Ectodermal cell (in vitro differentiated cells): ENCODE data around the gene GNAQ.

Experiments used
- H3K27ac ChIP-seq: 2 replicates; pipeline ENCODE4 v1.7.0; 2013; ENCODE audit warnings: mild to moderate bottlenecking, low read depth, low read length; ENCODE audit not compliant: insufficient read depth, poor library complexity, severe bottlenecking
- H3K27me3 ChIP-seq: 2 replicates; pipeline ENCODE4 v1.7.0; 2013; ENCODE audit warnings: mild to moderate bottlenecking, low read length; ENCODE audit not compliant: insufficient read depth, control insufficient read depth, poor library complexity, severe bottlenecking
- H3K36me3 ChIP-seq: one replicate; pipeline ENCODE4 v1.7.0; 2013; ENCODE audit warnings: low read length; ENCODE audit not compliant: control insufficient read depth, insufficient read depth
- H3K4me1 ChIP-seq: one replicate; pipeline ENCODE4 v1.7.0; 2013; ENCODE audit warnings: low read length; ENCODE audit not compliant: control insufficient read depth, insufficient read depth
- H3K4me3 ChIP-seq: 2 replicates; pipeline ENCODE4 v1.7.0; 2013; ENCODE audit warnings: low read depth, low read length, control low read depth; ENCODE audit not compliant: insufficient read depth
- H3K9me3 ChIP-seq: 2 replicates; pipeline ENCODE4 v1.7.0; 2013; ENCODE audit warnings: mild to moderate bottlenecking, low read length, moderate library complexity; ENCODE audit not compliant: control insufficient read depth
- WGBS, 2 experiments: methylation state at CpG; one replicate each; pipeline ENCODE4 v1.1.7; 2013; ENCODE audit warnings: missing lambda C conversion rate in 2 of 2; 5-methylcytosine and 5-hydroxymethylcytosine counted together

GNAQ gene

DNA sequence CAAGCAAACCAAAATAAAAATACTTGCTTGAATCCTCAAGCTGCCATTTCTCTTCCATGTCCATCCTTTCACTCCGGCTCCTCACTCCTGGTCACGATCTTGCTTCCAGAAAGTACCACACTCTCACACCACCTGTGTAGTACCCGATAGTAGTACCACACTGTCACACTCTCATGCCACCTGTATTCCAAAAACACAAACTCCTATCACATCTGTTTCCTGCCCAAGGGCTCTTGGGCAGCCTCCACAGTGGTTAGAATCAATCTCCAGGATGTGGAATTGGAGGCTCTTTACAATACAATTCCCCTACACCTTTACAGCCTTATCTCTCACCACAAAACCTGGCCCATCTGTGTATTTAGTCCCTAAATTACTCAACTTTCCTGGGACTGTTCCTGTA, 130.6 kb downstream of the GNAQ start:
- 92 to 97% methylated on average over 3 of the region's 3 CpGs for WGBS, 2 experiments
- Histone ChIP-seq H3K27me3 (no peaks in the 10 kb centered on the region), H3K27ac (no peak overlapping the region), H3K36me3 (no peaks in the 10 kb centered on the region), H3K4me1 (no peaks in the 10 kb centered on the region), H3K4me3 (no peak overlapping the region), H3K9me3 (no peaks in the 10 kb centered on the region)

- H3K4me3 ChIP-seq: no peak overlapping the region
- no peak overlapping the region for H3K27ac ChIP-seq
- 94 to 98% methylated on average over 5 to 6 of the region's 6 CpGs for WGBS, 2 experiments
- no peaks in the 10 kb centered on the region for H3K36me3 ChIP-seq
- no peaks in the 10 kb centered on the region for H3K4me1 ChIP-seq
- no peaks in the 10 kb centered on the region for H3K9me3 ChIP-seq
- no peaks in the 10 kb centered on the region for H3K27me3 ChIP-seq
Observed at GRCh38 chr9:77899679-77900354, 131.8 kb downstream of the GNAQ start.

DNA sequence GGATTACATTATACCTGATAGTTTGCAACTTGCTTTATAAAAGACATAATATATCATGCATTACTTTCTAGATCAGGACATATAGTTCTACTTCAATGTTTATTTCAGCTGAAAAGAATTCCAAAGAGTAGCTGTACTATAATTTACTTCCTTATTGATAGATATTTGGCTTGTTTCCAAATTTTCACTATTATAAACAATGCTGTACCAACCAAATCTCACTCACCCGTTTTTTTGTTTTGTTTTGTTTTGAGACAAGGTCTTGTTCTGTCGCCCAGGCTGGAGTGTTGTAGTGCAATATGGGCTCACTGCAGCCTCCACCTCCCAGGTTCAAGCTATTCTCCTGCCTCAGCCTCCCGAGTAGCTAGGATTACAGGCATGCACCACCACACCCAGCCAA, 132.7 kb downstream of the GNAQ start:
- WGBS, 2 experiments: 89 to 93% methylated on average over 2 to 3 of the region's 3 CpGs
- Histone ChIP-seq H3K36me3 (no peaks in the 10 kb centered on the region), H3K4me1 (no peaks in the 10 kb centered on the region), H3K4me3 (no peak overlapping the region), H3K27ac (no peak overlapping the region), H3K9me3 (no peaks in the 10 kb centered on the region), H3K27me3 (no peaks in the 10 kb centered on the region)

GRCh38 chr9:77896938-77897667, 134.5 kb downstream of the GNAQ start:
- Histone ChIP-seq H3K36me3 (no peaks in the 10 kb centered on the region), H3K9me3 (no peaks in the 10 kb centered on the region), H3K27ac (no peak overlapping the region), H3K4me3 (no peak overlapping the region), H3K27me3 (no peaks in the 10 kb centered on the region), H3K4me1 (no peaks in the 10 kb centered on the region)
- 91 to 94% methylated on average over 8 of the region's 8 CpGs for WGBS, 2 experiments

DNA sequence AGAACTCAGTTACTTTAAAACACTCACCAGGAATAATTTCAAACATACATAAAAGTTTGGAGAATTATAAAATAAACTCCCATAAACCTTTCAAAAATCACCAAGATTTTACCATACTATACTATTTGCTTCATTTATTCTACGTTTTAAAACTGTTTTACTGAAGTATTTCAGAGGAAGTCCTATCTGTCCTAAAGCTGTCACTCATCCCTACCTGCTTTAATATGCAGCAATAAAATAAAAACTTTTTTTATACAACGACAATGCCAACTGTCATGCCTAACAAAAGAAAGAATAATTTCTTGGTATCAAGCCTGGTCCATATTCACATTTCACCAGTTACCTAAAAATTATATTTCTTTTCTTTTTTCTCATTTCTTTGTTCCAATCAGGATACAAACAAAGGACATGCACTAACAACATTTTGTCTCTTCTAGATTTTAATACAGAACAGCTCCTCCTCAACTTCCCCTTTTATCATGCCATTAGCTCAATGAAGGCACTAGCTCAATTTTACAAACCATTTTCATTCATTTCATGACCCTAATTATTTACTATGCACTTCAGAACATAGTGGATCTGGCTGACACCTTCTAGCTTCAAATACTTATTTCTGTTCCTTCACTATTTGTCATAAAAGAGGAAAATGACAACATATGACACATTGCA, 135.2 kb downstream of the GNAQ start:
- no peaks in the 10 kb centered on the region for H3K4me1 ChIP-seq
- no peaks in the 10 kb centered on the region for H3K9me3 ChIP-seq
- WGBS, 2 experiments: 93 to 96% methylated on average over 2 of the region's 2 CpGs

GRCh38 chr9:77893706-77894105, 137.9 kb downstream of the GNAQ start:
- H3K27me3 ChIP-seq: no peaks in the 10 kb centered on the region
- H3K27ac ChIP-seq: no peak overlapping the region
- no peaks in the 10 kb centered on the region for H3K36me3 ChIP-seq
- H3K4me1 ChIP-seq: no peaks in the 10 kb centered on the region
- no peak overlapping the region for H3K4me3 ChIP-seq
- 92 to 96% methylated on average over 3 of the region's 3 CpGs for WGBS, 2 experiments
- no peaks in the 10 kb centered on the region for H3K9me3 ChIP-seq

More for the DNA sequence above, 135.2 kb downstream of the GNAQ start:
- Histone ChIP-seq H3K36me3 (no peaks in the 10 kb centered on the region), H3K27me3 (no peaks in the 10 kb centered on the region), H3K27ac (no peak overlapping the region), H3K4me3 (no peak overlapping the region)

DNA sequence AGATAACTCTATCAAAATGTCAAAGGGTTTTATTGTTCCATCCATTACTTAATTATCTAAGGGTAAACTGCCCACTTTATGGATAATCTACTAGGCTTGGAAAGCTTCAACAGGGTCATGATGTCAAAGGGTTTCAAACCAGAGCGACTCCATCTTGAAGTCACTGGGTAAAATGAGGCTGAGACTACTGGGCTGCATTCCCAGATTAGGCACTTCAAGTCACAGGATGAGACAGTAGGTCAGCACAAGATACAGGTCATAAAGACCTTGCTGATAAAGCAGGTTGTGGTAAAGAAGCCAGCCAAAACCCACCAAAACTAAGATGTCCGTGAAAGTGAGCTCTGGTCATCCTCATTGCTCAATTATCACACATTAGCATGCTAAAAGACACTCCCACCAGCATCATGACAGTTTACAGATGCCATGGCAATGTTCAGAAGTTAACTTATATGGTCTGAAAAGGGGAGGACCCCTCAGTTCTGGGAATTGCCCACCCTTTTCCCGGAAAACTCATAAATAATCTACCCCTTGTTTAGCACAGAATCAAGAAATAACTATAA, 138.6 kb downstream of the GNAQ start:
- Histone ChIP-seq H3K4me1 (no peaks in the 10 kb centered on the region), H3K27me3 (no peaks in the 10 kb centered on the region), H3K36me3 (no peaks in the 10 kb centered on the region), H3K9me3 (no peaks in the 10 kb centered on the region), H3K4me3 (no peak overlapping the region), H3K27ac (no peak overlapping the region)
- WGBS, 2 experiments: 88 to 96% methylated on average over 3 of the region's 3 CpGs

DNA sequence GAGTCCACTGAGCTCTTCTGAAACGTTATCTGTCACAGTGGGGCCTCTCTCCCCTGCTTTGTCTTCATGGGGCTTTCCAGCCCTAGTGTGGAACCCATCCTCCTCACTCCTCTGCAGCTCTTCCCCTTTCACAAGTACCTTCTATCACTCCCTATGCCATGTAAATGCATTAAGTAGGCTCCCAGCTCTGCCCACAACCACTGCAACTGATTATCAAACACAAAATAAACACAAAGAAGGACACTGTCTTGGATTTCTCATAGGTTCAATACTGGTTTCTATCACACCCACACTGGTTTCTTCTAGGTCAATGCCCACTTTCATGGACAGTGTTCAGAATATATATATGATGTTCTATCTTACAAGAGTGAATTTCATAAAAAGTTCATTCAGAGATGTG, 139.4 kb downstream of the GNAQ start:
- H3K4me3 ChIP-seq: no peak overlapping the region
- peak overlapping the region; percentile 52 for H3K27ac ChIP-seq
- H3K4me1 ChIP-seq: no peaks in the 10 kb centered on the region
- H3K9me3 ChIP-seq: no peaks in the 10 kb centered on the region
- H3K27me3 ChIP-seq: no peaks in the 10 kb centered on the region
- WGBS, 2 experiments: 3 to 5% methylated on average over 1 of the region's 1 CpG
- no peaks in the 10 kb centered on the region for H3K36me3 ChIP-seq

GRCh38 chr9:77891128-77891800, 140.3 kb downstream of the GNAQ start:
- H3K27me3 ChIP-seq: no peaks in the 10 kb centered on the region
- no peaks in the 10 kb centered on the region for H3K9me3 ChIP-seq
- no peak overlapping the region for H3K27ac ChIP-seq
- H3K4me1 ChIP-seq: no peaks in the 10 kb centered on the region
- WGBS, 2 experiments: 95% methylated on average over 3 to 6 of the region's 8 CpGs
- H3K4me3 ChIP-seq: no peak overlapping the region
- H3K36me3 ChIP-seq: no peaks in the 10 kb centered on the region

DNA sequence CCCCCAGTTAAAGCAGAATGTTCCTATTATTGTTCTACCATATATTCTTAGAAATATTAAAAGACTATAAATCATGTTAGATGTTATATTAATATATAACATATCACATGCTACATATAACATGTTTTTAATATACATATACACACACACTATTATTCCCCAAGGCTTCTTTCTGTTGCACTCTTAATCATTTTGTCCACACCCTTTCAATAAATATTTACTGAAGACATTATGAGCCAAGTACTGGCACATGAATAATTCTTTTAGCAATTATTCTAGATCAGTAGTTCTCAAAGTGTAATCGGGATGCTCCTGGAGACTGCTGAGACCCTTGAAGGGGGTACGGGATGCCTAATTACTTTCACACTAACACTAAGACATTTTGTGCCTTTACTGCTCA, 143.9 kb downstream of the GNAQ start:
- no peaks in the 10 kb centered on the region for H3K27me3 ChIP-seq
- H3K4me1 ChIP-seq: peaks cover 14% of the 10 kb centered on the region
- WGBS, 2 experiments: 93% methylated on average over 2 of the region's 2 CpGs
- no peak overlapping the region for H3K4me3 ChIP-seq
- H3K9me3 ChIP-seq: no peaks in the 10 kb centered on the region
- no peaks in the 10 kb centered on the region for H3K36me3 ChIP-seq
- no peak overlapping the region for H3K27ac ChIP-seq
